ENCODE results near the gene CAPSL.

Gene CAPSL

DNA sequence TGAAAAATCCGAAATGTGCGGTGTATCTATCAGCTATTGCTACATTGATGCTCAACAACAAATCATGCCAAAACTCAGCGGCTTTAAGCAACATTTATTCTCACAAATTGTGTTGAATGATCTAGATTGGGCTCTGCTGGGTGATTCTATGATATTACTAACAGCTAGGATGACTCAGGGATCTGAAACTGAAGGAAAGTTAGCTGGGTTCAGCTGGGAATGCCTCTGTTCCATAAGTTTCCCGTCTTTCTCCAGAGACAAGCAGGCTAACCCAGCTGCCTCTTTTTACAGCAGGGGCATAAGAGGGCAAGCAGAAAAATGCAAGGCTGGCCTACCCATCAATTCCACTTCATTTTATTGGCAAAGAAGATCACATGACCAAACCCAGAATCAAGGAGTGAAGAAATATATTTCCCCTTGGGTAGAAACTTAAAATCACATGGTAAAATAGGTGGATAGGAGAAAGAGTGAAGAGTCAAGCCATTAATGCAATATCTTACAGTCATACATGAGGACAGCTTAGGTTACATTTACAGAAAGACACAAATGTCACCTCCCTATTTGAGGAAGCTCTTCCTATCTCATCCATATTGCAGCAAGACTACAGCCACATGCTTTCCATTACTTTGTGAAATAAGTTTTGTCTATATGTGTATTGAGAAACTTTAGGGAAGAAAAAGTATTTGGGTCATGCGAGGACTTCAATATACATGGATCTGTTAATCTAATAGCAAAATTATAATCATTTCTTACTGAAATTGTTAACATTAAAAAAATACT is 50.9 kb downstream of the CAPSL start:
- in situ Hi-C loops (cut with HindIII; ENCODE audit: low sequenced_read_pairs): no loop called here
- no peak overlapping the region for H3K4me3 ChIP-seq (ENCODE audit: low read depth, low read length)
- TF ChIP-seq, protein P1, sequence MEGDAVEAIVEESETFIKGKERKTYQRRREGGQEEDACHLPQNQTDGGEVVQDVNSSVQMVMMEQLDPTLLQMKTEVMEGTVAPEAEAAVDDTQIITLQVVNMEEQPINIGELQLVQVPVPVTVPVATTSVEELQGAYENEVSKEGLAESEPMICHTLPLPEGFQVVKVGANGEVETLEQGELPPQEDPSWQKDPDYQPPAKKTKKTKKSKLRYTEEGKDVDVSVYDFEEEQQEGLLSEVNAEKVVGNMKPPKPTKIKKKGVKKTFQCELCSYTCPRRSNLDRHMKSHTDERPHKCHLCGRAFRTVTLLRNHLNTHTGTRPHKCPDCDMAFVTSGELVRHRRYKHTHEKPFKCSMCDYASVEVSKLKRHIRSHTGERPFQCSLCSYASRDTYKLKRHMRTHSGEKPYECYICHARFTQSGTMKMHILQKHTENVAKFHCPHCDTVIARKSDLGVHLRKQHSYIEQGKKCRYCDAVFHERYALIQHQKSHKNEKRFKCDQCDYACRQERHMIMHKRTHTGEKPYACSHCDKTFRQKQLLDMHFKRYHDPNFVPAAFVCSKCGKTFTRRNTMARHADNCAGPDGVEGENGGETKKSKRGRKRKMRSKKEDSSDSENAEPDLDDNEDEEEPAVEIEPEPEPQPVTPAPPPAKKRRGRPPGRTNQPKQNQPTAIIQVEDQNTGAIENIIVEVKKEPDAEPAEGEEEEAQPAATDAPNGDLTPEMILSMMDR (IDR thresholded peaks at IDR 0.05; ENCODE audit: low read depth, low read length): no peak
- DNase-seq (ENCODE audit: low read depth, low spot score): no peak

DNA sequence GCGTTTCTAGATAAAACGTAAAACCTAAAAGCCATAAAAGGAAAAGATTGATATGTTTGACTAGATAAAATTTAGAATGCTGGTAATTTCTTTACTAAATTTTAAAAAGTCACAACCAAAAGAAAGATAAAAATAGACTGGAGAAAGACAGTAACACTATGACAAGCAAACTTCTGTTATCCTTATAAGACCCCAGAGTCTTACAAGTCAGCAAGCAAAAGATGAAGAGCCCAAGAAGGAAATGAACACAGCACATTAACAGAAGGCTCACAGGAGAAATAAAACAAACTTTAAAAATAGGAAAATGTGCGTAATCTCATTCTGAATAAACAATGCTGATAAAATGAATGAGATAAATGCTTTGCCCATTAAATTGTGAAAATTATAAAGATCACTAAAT is 52.0 kb downstream of the CAPSL start:
- TF ChIP-seq, protein P1 (IDR thresholded peaks at IDR 0.05; ENCODE audit: low read depth, low read length): no peak
- no peak overlapping the region for H3K4me3 ChIP-seq (ENCODE audit: low read depth, low read length)
- DNase-seq (ENCODE audit: low read depth, low spot score): no peak
- in situ Hi-C loops (cut with HindIII; ENCODE audit: low sequenced_read_pairs): no loop called here

DNA sequence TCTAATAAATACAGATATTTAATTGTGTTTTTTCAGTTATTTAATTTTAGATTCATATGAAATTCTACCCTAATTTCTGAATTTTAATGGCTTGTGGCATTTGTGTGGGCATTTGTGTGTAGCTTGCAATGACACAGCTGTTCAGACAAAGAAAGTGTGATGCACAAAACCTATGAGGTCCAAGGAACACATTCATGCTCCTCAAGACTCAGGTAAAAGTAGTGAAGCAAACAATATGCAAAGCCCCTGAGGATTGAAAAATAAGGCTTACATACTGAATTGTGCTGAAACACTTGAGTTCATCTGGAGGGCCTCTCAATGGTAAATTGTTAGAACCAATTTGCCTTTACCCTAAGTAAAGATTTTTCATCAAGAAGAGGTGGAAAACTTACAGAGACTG is 53.6 kb downstream of the CAPSL start:
- no peak overlapping the region for H3K4me3 ChIP-seq (ENCODE audit: low read depth, low read length)
- TF ChIP-seq, protein P1 (IDR thresholded peaks at IDR 0.05; ENCODE audit: low read depth, low read length): no peak
- in situ Hi-C loops (cut with HindIII; ENCODE audit: low sequenced_read_pairs): no loop called here
- DNase-seq (ENCODE audit: low read depth, low spot score): no peak

DNA sequence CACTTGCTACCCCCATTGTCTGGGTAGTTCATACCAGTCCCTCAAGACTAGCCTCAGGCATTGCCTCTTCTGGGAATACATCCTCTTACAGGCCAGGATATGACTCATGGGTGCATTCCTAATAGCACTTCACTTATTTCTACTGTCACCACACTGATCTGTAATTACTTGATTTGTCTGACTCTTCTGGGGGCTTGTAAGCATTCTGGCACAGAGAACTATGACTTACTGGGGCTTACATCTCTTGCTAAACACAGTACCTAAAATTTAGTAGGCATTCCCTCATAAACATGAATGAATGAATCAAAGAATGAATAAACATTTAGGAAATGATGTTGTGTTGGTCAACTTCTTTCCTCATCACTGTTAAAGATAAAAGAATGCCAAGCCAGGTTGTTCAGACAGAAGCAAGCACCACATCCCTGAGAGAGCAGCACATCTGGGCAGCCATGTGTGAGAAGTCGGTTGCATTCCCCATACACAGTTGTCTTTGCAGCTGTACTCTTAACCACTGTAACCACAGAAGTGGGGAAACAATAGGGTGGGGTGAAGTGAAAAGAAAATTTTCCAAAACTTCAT is 54.1 kb downstream of the CAPSL start:
- in situ Hi-C loops (cut with HindIII; ENCODE audit: low sequenced_read_pairs): no loop called here
- DNase-seq (ENCODE audit: low read depth, low spot score): peak; percentile 80
- TF ChIP-seq, protein P1 (IDR thresholded peaks at IDR 0.05; ENCODE audit: low read depth, low read length): no peak
- H3K4me3 ChIP-seq (ENCODE audit: low read depth, low read length): no peak overlapping the region

DNA sequence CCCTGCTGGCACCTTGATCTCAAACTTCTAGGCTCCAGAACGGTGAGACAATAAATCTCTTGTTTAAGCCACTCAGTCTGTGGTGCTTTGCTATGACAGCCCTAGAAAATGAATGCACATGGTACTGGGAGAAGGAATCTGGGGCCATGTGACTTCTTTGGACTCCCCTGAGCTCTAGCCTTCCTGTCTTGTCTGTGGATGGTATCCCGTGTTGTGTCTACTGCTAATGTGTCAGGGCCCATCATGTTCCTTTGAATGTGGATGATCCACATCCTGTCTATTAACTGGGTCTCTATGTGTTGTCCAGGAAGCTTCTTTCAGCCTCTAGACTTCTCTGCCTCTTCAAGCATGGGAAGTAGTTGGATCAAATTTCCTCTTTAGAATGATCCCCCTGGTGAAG is 56.7 kb downstream of the CAPSL start:
- in situ Hi-C loops (cut with HindIII; ENCODE audit: low sequenced_read_pairs): no loop called here
- H3K4me3 ChIP-seq (ENCODE audit: low read depth, low read length): no peak overlapping the region
- TF ChIP-seq, protein P1 (IDR thresholded peaks at IDR 0.05; ENCODE audit: low read depth, low read length): no peak
- DNase-seq (ENCODE audit: low read depth, low spot score): no peak

DNA sequence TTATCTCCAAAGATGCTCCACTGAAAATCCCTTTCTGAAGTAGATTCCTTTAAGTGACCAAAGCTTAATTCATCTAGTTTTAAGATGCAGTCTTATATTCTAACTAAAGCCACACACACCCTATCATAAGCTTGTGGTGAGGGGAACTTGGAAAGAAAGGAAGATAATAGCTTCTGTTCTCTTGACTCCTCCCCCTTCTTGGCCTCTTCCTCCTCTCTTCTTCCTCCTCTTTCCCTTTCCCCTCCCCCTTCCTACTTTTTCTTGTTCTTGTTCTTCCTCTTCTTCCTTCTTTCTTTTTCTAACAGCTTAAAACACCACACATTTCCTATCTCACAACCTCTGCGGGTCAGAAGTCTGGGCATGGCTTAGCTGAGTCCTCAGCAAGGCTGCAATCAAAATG is 58.3 kb downstream of the CAPSL start:
- H3K4me3 ChIP-seq (ENCODE audit: low read depth, low read length): no peak overlapping the region
- TF ChIP-seq, protein P1 (IDR thresholded peaks at IDR 0.05; ENCODE audit: low read depth, low read length): no peak
- in situ Hi-C loops (cut with HindIII; ENCODE audit: low sequenced_read_pairs): no loop called here
- DNase-seq (ENCODE audit: low read depth, low spot score): no peak
